Fibroblast of the aortic adventitia (primary cell): Measurements from ENCODE around the gene ORM2. TPM values are rescaled to one million over a fixed set of nuclear protein-coding genes. Genes with fewer than 3 reads are reported as not detected.

Experiments
- DNase-seq: peaks from one replicate; pipeline ENCODE4 v3.0.0-alpha.2; 2010; ENCODE audit warnings: low read depth
- H3K4me3 ChIP-seq: 2 replicates; pipeline ENCODE4 v1.5.1; 2011; ENCODE audit warnings: low read depth, mild to moderate bottlenecking, control low read depth, low read length, moderate library complexity
- total RNA-seq: library from RNA; depleted of rRNA; stranded (reverse); fragments of >200 nt; gene quantifications from 2 replicates; pipeline ENCODE4 v1.2.3, GENCODE V29; 2012; ENCODE audit warnings: low replicate concordance
- TF ChIP-seq, protein P1 (sequence below): IDR thresholded peaks from 2 replicates; pipeline ENCODE4 v1.5.1; 2011; ENCODE audit warnings: mild to moderate bottlenecking, low read length, control low read depth, inconsistent platforms; ENCODE audit not compliant: insufficient read depth

The ORM2 gene
- total RNA-seq, 1 donor, result not detected

- TF ChIP-seq, protein P1, sequence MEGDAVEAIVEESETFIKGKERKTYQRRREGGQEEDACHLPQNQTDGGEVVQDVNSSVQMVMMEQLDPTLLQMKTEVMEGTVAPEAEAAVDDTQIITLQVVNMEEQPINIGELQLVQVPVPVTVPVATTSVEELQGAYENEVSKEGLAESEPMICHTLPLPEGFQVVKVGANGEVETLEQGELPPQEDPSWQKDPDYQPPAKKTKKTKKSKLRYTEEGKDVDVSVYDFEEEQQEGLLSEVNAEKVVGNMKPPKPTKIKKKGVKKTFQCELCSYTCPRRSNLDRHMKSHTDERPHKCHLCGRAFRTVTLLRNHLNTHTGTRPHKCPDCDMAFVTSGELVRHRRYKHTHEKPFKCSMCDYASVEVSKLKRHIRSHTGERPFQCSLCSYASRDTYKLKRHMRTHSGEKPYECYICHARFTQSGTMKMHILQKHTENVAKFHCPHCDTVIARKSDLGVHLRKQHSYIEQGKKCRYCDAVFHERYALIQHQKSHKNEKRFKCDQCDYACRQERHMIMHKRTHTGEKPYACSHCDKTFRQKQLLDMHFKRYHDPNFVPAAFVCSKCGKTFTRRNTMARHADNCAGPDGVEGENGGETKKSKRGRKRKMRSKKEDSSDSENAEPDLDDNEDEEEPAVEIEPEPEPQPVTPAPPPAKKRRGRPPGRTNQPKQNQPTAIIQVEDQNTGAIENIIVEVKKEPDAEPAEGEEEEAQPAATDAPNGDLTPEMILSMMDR, result no peak
- H3K4me3 ChIP-seq, result no peak overlapping the region
- DNase-seq, result no peak
These were observed 27.7 kb downstream of the ORM2 start for GRCh38 chr9:114357360-114357759.

DNA sequence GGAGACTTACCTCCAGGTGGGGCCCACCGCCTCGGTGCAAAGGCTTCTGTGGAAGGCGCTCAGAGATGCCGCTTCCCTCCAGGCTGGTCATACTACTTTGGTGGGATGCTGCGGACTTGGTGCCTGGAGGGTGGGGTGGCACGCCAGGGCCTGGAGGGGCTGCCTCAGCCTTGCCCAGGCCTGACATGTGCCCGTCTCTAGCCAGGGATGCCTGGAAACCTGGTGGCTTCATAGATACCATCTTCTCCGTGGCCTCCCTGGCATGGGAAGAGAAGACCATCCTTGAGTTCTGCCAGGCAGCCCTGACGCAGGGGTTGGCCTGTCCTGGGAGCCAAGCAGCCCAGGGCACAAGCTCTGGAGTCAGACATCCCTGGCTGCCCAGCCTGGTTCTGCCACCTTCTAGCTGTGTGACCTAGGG, 28.3 kb downstream of the ORM2 start:
- H3K4me3 ChIP-seq, result no peak overlapping the region
- TF ChIP-seq, protein P1, result no peak
- no peak for DNase-seq

DNA sequence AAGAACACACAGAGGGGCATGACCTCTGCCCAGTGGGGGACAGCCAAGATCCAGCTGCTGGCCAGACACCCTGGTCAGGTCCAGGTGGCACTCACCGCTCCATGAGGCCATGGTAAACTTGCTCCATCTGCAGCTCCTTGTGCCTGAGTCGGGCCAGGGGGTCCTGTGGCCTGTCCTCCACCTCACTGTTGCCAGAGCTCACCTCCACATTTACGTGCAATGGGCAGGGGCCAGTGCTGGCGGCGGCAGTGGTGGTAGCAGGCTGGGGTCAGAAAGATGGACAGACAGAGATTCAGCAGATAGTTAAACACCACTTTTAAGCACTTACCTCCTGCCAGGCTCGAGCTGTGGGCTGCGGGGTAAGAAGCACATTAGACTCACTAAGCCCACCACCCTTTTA, 30.1 kb downstream of the ORM2 start:
- no peak overlapping the region for H3K4me3 ChIP-seq
- DNase-seq, result no peak
- TF ChIP-seq, protein P1, result no peak

GRCh38 chr9:114361542-114361941, 31.9 kb downstream of the ORM2 start:
- no peak for DNase-seq
- H3K4me3 ChIP-seq, result no peak overlapping the region
- TF ChIP-seq, protein P1, result no peak

DNA sequence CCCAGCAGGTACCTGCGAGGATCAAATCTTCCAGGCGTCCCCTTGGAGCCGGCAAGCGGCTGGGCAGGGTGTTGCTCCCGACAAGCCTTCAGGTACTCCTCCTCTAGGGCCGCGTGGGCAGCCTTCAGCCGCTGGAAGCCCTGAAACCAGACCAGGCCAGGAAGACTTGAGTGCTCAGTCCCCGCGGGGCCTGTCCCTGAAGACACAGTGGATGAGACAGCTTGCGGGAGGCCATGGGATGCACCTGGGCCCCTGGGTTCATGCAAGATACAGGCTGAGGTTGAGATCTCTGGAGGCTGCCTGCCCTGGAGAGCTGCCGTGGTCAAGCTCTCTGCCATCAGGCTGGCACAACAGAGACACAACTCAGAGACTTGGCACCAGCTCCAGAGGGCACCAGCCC, 32.7 kb downstream of the ORM2 start:
- TF ChIP-seq, protein P1, result no peak
- no peak for DNase-seq
- no peak overlapping the region for H3K4me3 ChIP-seq

GRCh38 chr9:114363424-114363823, 33.8 kb downstream of the ORM2 start:
- no peak overlapping the region for H3K4me3 ChIP-seq
- no peak for DNase-seq
- TF ChIP-seq, protein P1, result no peak
